Measurements from ENCODE around the gene GRM4. TPM values are rescaled to one million over a fixed set of nuclear protein-coding genes. Genes with fewer than 3 reads are reported as not detected.

The GRM4 gene
- total and polyA plus RNA-seq, 10 of the 15 experiments (the other 5 are each of a cell fraction or from before 2014, with no cell fraction given) = 0.01 to 0.31 (median 0.05) TPM; not detected in 2

- Histone ChIP-seq H3K4me1 (ENCODE audit: control insufficient read depth, insufficient read depth, low read length) (no peaks in the 10 kb centered on the region), H4K20me1 (ENCODE audit: control insufficient read depth, insufficient read depth) (no peaks in the 10 kb centered on the region), H3K27ac (ENCODE audit: control insufficient read depth, insufficient read depth) (no peak overlapping the region), H3K9me3 (replicated peaks; ENCODE audit: control insufficient read depth, insufficient read depth, low read length) (no peaks in the 10 kb centered on the region), H3K36me3 (ENCODE audit: control insufficient read depth in 2 of 2, insufficient read depth in 2 of 2, low read length in 1 of 2) (no peaks in the 10 kb centered on the region), H3K4me3 (no peak overlapping the region), H3K79me2 (ENCODE audit: control insufficient read depth, insufficient read depth, low read length) (no peaks in the 10 kb centered on the region), H3K9ac (ENCODE audit: control insufficient read depth, insufficient read depth, low read length) (no peak overlapping the region), H2AFZ (ENCODE audit: control insufficient read depth, low read depth, low read length) (no peak overlapping the region), H3K27me3 (replicated peaks in 1 of 2; ENCODE audit: control insufficient read depth in 2 of 2, insufficient read depth in 2 of 2, low read length in 1 of 2) (peaks cover 2 to 19% of the 10 kb centered on the region in 2 experiments; a peak in 3 of 4 replicates), H3K4me2 (ENCODE audit: control insufficient read depth, insufficient read depth) (no peak overlapping the region)
- POLR2A ChIA-PET = no interaction called here
- no peak for ATAC-seq
- no peak for DNase-seq (ENCODE audit: low read depth, low spot score)
- in situ Hi-C loops (cut with MboI) = no loop called here
- SMC1A ChIA-PET (ENCODE audit: uncharacterized antibody, unreplicated experiment) = no interaction called here
- FAIRE-seq = no peak
- TF ChIP-seq PML (IDR thresholded peaks at IDR 0.05; ENCODE audit: low read length) (no peak), IKZF2 (IDR thresholded peaks at IDR 0.05) (no peak), TBL1XR1 (IDR thresholded peaks at IDR 0.05; ENCODE audit: low read depth, low read length) (no peak), E2F4 (IDR thresholded peaks at IDR 0.05; ENCODE audit: low read depth, low read length) (no peak), NFXL1 (IDR thresholded peaks at IDR 0.05; ENCODE audit: borderline replicate concordance) (no peak), MLLT1 (IDR thresholded peaks at IDR 0.05) (no peak), ZBTB33 (IDR thresholded peaks at IDR 0.05) (no peak), ZNF622 (IDR thresholded peaks at IDR 0.05) (no peak), KDM1A (IDR thresholded peaks at IDR 0.05; ENCODE audit: borderline replicate concordance) (no peak), ZNF274 (IDR thresholded peaks at IDR 0.05; ENCODE audit: insufficient read depth, insufficient read length) (no peak)
- WGBS (ENCODE audit: insufficient coverage, insufficient replicate concordance, low lambda C conversion rate, missing lambda C conversion rate) = 34% methylated on average over 7 of the region's 7 CpGs
- BruUV-seq (replicated peaks) = no TSS peak
- intact Hi-C loops (cut with micrococcal nuclease; ENCODE audit: unreplicated experiment) = no loop called here
- RAD21 ChIA-PET (ENCODE audit: unreplicated experiment) = no interaction called here
- CTCF ChIA-PET = interaction anchor here (1.2 kb wide), 1 partner anchor 46 kb away, joined by 4 read pairs; no protein-coding TSS in a partner anchor
Measured at GRCh38 chr6:34100788-34101187, 45.1 kb downstream of the GRM4 start.

Data from GM12878 (cell line).